Hippocampal formation (tissue), 2 donors: ENCODE measurements around the gene KRTAP3-2.

Source experiments
- DNase-seq, 2 donors: peaks; one replicate each; lab custom pipeline; 2025; lab: John Stamatoyannopoulos, UW

Gene KRTAP3-2

DNA sequence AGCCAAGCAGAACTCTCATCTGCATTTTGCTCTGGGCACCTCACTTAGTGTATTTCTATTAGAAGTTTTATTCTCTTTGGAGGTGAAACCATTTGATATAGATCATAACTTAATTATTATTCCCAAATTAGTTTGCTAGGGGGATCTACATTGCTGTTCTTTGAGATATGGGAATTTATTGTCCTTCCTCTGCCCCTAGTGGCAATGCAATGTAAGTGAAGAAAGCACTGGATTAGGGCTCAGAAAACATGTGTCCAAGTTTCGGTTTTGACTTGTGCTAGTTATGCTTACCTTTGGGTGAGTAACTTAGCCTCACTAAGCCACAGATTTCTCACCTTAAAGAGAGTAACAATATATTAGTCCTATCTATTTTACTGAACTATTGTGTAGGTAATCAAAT, 35.9 kb downstream of the KRTAP3-2 start:
- DNase-seq, result no peak

DNA sequence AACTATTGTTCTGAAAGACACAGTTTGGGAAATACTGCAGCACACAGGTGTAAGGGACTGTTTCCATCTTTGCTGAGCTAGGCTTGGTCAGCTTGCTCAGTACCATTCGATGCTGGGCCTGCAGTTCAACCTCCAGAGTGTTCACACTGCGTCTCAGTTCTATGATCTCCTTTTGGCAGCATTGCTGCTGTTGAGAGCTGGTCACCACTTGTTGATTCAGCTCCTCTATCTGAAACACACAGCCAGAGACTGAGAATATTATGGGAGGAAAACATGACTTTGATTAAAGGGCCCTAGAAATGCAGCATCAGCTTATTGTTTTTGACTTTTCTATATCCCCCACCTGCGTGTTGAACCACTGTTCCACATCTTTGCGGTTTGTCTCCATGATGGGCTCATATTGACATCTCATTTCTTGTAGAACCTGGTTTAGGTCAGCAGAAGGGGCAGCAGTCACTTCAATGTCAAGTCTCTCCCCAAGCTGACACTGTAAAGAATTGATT, 37.6 kb downstream of the KRTAP3-2 start:
- no peak for DNase-seq

DNA sequence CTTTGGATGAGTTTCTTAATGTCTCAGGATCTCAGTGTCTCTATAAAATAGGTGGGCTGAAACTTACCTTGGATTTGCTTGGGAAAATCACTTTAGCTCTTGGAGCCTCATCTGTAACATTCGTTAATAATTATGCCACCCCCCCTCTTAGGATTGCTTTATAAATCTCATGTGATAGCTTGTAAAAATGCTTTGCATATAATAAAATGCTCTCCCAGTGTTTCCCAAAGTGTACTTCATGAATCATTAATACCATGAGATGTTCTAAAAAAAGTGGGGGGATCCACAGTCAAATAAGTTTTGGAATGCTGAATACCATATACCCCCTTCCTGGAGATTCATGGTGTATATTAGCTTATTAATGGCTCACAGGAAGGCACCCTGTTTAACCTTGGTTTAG, 38.1 kb downstream of the KRTAP3-2 start:
- no peak for DNase-seq

DNA sequence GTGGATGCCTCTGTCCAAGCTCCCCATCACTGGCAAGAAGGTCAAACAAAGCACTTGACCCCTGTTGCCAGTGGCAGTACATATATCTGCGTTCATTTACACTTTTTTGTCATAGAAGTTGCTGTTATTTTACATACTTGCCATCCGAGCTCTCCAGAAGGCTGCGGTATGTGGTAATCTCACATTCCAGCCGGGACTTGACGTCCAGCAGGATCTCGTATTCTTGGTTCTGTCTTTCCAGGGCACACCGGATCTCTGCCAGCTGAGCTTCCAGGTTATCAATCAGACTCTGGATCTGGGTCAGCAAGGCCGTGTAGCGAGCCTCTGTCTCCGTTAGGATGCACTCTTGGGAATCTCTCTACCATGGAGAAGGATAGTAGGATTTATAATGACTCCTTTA, 39.6 kb downstream of the KRTAP3-2 start:
- DNase-seq, result no peak

GRCh38 chr17:40958086-40958953, 41.4 kb downstream of the KRTAP3-2 start:
- DNase-seq, result no peak

- no peak for DNase-seq
Observed at GRCh38 chr17:40956401-40957254, 43.1 kb downstream of the KRTAP3-2 start.

DNA sequence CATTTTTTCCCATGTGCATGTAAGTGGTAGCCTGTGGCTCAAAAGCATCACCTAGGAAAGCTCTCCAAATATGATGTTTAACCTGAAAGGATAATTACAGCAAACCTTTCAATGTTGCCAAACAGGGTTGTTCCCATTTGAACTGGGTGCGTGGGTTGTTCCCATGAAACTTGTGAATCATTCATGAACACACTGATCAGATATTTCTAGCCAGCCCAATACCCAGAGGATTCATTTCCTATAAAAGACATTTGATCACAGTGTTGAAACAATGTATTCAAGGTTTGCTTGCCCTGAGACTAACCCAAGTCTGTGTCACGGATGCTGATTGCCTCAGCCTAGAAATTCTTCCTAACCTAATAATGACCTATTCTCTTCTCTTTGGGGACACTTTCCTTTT, 45.8 kb downstream of the KRTAP3-2 start:
- no peak for DNase-seq

- no peak for DNase-seq
Observed at GRCh38 chr17:40952661-40953060, 47.0 kb downstream of the KRTAP3-2 start.

- no peak for DNase-seq
Observed at GRCh38 chr17:40952154-40952553, 47.6 kb downstream of the KRTAP3-2 start.

DNA sequence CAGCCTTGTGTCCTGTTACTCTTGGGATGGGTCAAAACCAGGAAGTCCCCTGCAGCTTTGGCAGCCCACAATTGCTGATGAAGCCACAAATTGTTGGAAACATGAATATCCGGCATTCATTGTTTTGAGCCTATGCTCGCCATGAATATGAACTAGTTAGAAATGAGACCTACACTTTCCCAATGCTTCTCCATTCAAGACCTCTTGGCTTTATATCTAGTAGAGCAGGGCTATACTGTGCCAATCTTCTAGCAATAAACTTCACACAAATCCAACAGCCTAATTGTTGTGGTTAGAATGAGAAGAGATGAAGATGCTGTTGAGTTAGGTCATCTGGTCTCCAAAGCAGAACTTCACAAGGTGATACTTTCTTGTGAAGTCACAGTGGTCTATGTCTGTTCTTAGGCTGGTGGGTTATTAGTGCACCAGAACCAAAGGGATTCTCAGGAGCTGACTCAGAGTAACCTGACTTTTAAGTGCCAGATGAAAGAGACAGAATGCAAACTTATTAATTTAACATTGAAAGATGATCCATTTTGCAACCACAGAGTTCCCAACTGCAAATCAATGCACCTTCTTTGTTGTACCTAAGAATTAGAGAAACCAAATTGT, 48.6 kb downstream of the KRTAP3-2 start:
- DNase-seq, result no peak

- no peak for DNase-seq
Observed at GRCh38 chr17:40950176-40950575, 49.5 kb downstream of the KRTAP3-2 start.

- DNase-seq, result no peak
Observed at GRCh38 chr17:40949418-40949817, 50.3 kb downstream of the KRTAP3-2 start.
